ENCODE measurements around the gene ACSL5.

DNA sequence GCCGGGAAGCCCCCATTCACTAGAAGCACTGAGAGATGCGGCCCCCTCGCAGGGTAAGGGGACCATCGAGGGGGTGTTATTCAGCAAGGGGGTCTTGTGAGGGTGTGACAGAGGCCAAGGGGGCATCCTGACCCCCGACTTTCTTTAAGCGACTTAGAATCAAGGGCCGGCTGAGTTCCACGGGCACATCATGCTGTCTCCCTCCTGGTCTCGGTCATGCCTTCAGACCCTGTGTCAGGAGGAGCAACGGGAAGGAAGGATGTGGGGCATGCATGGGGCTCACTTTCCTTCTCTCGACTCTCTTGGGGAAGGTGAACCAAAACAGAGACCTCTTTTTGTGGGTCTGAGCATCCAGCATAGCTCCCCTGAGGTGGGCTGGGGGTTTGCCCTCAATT lies 2.5 kb downstream of the ACSL5 start:
- TF ChIP-seq, protein P1, sequence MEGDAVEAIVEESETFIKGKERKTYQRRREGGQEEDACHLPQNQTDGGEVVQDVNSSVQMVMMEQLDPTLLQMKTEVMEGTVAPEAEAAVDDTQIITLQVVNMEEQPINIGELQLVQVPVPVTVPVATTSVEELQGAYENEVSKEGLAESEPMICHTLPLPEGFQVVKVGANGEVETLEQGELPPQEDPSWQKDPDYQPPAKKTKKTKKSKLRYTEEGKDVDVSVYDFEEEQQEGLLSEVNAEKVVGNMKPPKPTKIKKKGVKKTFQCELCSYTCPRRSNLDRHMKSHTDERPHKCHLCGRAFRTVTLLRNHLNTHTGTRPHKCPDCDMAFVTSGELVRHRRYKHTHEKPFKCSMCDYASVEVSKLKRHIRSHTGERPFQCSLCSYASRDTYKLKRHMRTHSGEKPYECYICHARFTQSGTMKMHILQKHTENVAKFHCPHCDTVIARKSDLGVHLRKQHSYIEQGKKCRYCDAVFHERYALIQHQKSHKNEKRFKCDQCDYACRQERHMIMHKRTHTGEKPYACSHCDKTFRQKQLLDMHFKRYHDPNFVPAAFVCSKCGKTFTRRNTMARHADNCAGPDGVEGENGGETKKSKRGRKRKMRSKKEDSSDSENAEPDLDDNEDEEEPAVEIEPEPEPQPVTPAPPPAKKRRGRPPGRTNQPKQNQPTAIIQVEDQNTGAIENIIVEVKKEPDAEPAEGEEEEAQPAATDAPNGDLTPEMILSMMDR (IDR thresholded peaks at IDR 0.05), result no peak
- no peak for TF ChIP-seq POLR2A (IDR thresholded peaks at IDR 0.05)
